Sigmoid colon (tissue), 7 donors: ENCODE measurements around the gene ERMARD. TPM values are rescaled to one million over a fixed set of nuclear protein-coding genes. Genes with fewer than 3 reads are reported as not detected.

Experiments
- DNase-seq: peaks from one replicate; pipeline ENCODE4 v3.0.0-alpha.2; 2019
- H3K27ac ChIP-seq, 4 donors: fragments of 200-600 bp; sonication (generic); one replicate each; pipeline ENCODE4 v1.5.1; 2016 to 2019; ENCODE audit warnings: mild to moderate bottlenecking in 1 of 4
- H3K27me3 ChIP-seq, 3 donors: fragments of 200-600 bp; sonication (generic); one replicate each; pipeline ENCODE4 v1.5.1; 2019; ENCODE audit warnings: mild to moderate bottlenecking in 1 of 3
- H3K36me3 ChIP-seq, 4 donors: fragments of 200-600 bp; sonication (generic); one replicate each; pipeline ENCODE4 v1.5.1; 2016 to 2019
- H3K4me1 ChIP-seq, 4 donors: fragments of 200-600 bp; sonication (generic); one replicate each; pipeline ENCODE4 v1.5.1; 2017 to 2019
- H3K4me3 ChIP-seq, 4 donors: fragments of 200-600 bp; sonication (generic); one replicate each; pipeline ENCODE4 v1.5.1; 2017 to 2019; ENCODE audit warnings: mild to moderate bottlenecking in 2 of 4, moderate library complexity in 1 of 4
- H3K9me3 ChIP-seq, 4 donors: fragments of 200-600 bp in 3 of 4; sonication (generic) in 3 of 4; one replicate each; pipeline versions ENCODE4 v1.5.1 to v1.6.1; 2013 to 2019
- EP300 ChIP-seq, 4 donors: sonication (generic); formaldehyde crosslinking; IDR thresholded peaks; one replicate each; pipeline ENCODE4 v1.6.1; 2017; ENCODE audit warnings: antibody characterized with exemption in 4 of 4
- POLR2A ChIP-seq, 2 donors: fragments of 450-650 bp; IDR thresholded peaks; one replicate each; pipeline ENCODE4 v1.6.1; 2016; ENCODE audit warnings: antibody characterized with exemption in 2 of 2, mild to moderate bottlenecking in 2 of 2, moderate library complexity in 2 of 2
- POLR2AphosphoS5 ChIP-seq, 4 donors: sonication (generic); formaldehyde crosslinking; IDR thresholded peaks; one replicate each; pipeline ENCODE4 v1.6.1; 2017; ENCODE audit warnings: antibody characterized with exemption in 4 of 4
- WGBS, 2 donors: extraction: QIAGEN DNeasy Blood & Tissue Kit; methylation state at CpG; one replicate each; pipeline ENCODE4 v1.1.7; 2013; 5-methylcytosine and 5-hydroxymethylcytosine counted together
- intact Hi-C: fragments of 100-400 bp; cut with DNase I; formaldehyde crosslinking; loops from one replicate; pipeline ENCODE4 v1.15.1; 2023
- polyA plus RNA-seq, 3 donors: library from polyadenylated mRNA; stranded (reverse); fragments of 200-250 nt; gene quantifications; one replicate each; pipeline ENCODE4 v1.2.3, GENCODE V29; 2013
- total RNA-seq, 4 donors: library from RNA; depleted of rRNA; stranded (reverse); fragments of >200 nt; gene quantifications; one replicate each; pipeline ENCODE4 v1.1.0, GENCODE V29; 2016
- TF ChIP-seq, protein P1 (sequence below), 4 experiments: fragments of 450-650 bp in 3 of 4; fragments of 200-600 bp in 1 of 4; IDR thresholded peaks; one replicate each; pipeline ENCODE4 v1.5.1; 2016 to 2019; ENCODE audit warnings: antibody characterized with exemption in 4 of 4, mild to moderate bottlenecking in 3 of 4, moderate library complexity in 2 of 4
- donor health status: healthy with polysubstance abuse.
- donor health status: Bipolar disorder and iron deficiency.
- donor health status: healthy.

ERMARD gene
- total and polyA plus RNA-seq, 7 donors, result 9.0 to 32.4 (median 18.2) TPM

DNA sequence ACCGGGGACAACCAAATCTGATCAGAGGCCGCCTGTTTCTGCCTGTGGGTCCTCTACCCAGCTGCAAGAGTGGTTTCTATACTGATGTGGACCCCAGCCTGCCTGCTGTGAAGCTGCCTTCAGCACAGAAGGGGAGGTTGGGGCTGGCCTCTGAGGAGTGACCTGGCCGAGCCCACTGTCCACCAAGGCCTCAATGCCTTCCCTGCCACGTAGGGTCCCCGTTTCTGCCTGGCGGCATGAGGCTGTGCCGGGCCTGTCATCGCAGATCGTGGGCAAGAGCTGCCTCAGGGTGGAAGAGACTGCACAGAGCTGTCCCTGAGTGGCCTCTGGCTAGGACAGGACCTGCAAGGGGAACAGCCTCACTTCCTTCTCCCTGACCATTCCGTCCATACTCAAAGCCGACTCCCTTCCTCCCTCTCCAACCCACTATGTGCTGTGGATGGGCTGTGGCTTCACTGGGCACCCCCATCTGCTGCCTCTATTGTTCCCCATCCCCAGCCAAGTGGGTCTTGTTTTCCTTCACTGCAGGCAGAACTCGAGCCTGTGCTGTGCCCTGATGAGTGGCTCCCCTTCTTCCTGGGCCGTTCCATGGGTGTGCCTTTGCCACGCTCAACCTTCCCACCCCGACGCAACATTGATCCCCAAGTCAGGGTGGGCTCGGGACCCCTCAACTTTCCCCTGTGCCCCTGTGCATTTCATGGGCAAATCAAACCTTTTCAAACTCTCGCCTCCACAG lies 60.3 kb downstream of the ERMARD start:
- Histone ChIP-seq H3K4me3 (no peak overlapping the region), H3K27ac (no peak overlapping the region), H3K36me3 (no peaks in the 10 kb centered on the region), H3K27me3 (no peaks in the 10 kb centered on the region), H3K4me1 (no peaks in the 10 kb centered on the region), H3K9me3 (peaks cover 0 to 3% (median 0%) of the 10 kb centered on the region in 4 donors)
- no peak for TF ChIP-seq POLR2AphosphoS5 (IDR thresholded peaks at IDR 0.05)
- no peak for TF ChIP-seq EP300 (IDR thresholded peaks at IDR 0.05)
- TF ChIP-seq POLR2A (IDR thresholded peaks at IDR 0.05), result no peak
- TF ChIP-seq, protein P1, sequence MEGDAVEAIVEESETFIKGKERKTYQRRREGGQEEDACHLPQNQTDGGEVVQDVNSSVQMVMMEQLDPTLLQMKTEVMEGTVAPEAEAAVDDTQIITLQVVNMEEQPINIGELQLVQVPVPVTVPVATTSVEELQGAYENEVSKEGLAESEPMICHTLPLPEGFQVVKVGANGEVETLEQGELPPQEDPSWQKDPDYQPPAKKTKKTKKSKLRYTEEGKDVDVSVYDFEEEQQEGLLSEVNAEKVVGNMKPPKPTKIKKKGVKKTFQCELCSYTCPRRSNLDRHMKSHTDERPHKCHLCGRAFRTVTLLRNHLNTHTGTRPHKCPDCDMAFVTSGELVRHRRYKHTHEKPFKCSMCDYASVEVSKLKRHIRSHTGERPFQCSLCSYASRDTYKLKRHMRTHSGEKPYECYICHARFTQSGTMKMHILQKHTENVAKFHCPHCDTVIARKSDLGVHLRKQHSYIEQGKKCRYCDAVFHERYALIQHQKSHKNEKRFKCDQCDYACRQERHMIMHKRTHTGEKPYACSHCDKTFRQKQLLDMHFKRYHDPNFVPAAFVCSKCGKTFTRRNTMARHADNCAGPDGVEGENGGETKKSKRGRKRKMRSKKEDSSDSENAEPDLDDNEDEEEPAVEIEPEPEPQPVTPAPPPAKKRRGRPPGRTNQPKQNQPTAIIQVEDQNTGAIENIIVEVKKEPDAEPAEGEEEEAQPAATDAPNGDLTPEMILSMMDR (IDR thresholded peaks at IDR 0.05), result no peak
- DNase-seq, result no peak
- 88 to 89% methylated on average over 18 of the region's 18 CpGs for WGBS, 2 donors
- intact Hi-C loops, result no loop called here

DNA sequence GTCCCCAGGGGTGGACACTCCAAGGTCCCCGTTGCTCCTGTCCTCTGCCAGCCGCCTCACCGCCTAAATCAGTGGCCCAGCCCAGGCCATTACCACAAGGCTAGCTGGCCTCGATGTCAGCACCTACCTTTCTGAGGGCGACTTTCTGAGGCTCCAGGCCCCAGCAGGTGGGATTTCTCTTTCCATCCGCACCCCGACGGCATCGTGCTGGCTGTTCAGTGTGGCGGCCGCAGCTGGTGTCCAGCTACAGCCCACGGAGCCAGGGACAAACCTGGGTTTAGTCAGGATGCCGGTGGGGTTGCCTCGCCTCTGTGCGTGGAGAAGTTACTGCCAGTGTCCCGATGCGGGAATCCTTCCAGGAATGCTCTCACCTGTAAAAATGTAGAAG lies 60.8 kb downstream of the ERMARD start:
- H3K4me3 ChIP-seq, result no peak overlapping the region
- H3K27ac ChIP-seq, result no peak overlapping the region
- TF ChIP-seq POLR2AphosphoS5 (IDR thresholded peaks at IDR 0.05), result no peak
- TF ChIP-seq POLR2A (IDR thresholded peaks at IDR 0.05), result no peak
- TF ChIP-seq, protein P1 (IDR thresholded peaks at IDR 0.05), result no peak
- TF ChIP-seq EP300 (IDR thresholded peaks at IDR 0.05), result no peak
- no peak for DNase-seq
- no peaks in the 10 kb centered on the region for H3K36me3 ChIP-seq
- intact Hi-C loops, result no loop called here
- peaks cover 0 to 3% (median 0%) of the 10 kb centered on the region in 4 donors for H3K9me3 ChIP-seq
- H3K4me1 ChIP-seq, result no peaks in the 10 kb centered on the region
- no peaks in the 10 kb centered on the region for H3K27me3 ChIP-seq
- whole genome bisulfite sequencing, 2 donors, result 93% methylated on average over 17 of the region's 17 CpGs

DNA sequence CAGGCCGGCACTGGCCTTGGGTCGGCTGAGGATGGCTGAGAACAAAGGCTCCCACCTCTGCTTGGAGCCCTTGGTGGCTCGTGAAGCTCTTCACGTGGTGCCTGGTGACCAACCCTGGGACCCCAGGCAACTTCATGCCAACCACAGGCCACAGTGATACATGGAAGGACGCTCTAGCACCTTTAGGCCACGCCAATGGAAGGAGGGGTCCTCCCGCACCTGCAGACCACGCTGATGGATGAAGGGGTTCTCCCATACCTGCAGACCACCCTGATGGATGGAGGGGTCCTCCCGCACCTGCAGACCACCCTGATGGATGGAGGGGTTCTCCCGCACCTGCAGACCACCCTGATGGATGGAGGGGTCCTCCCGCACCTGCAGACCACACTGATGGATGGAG lies 62.5 kb downstream of the ERMARD start:
- no peak overlapping the region for H3K27ac ChIP-seq
- no peaks in the 10 kb centered on the region for H3K27me3 ChIP-seq
- no peak for TF ChIP-seq POLR2A (IDR thresholded peaks at IDR 0.05)
- TF ChIP-seq, protein P1 (IDR thresholded peaks at IDR 0.05), result no peak
- no peak for TF ChIP-seq POLR2AphosphoS5 (IDR thresholded peaks at IDR 0.05)
- no peak for TF ChIP-seq EP300 (IDR thresholded peaks at IDR 0.05)
- no peak for DNase-seq
- H3K4me3 ChIP-seq, result no peak overlapping the region
- no peaks in the 10 kb centered on the region for H3K4me1 ChIP-seq
- WGBS, 2 donors, result 94 to 95% methylated on average over 11 of the region's 11 CpGs
- H3K36me3 ChIP-seq, result no peaks in the 10 kb centered on the region
- intact Hi-C loops, result no loop called here
- H3K9me3 ChIP-seq, result peaks cover 0 to 3% (median 0%) of the 10 kb centered on the region in 4 donors

DNA sequence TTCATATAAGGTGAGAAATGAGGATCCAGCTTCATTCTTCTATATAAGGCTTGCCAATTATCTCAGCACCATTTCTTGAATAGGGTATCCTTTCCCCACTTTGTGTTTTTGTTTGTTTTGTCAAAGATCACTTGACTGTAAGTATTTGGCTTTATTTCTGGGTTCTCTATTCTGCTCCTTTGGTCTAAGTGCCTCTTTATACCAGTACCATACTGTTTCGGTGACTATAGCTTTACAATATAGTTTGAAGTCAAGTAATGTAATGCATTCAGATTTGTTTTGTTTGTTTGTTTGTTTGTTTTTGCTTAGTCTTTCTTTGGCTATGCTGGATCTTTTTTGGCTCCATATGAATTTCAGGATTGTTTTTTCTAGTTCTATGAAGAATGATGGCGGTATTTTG lies 64.6 kb downstream of the ERMARD start:
- intact Hi-C loops, result no loop called here
- H3K27me3 ChIP-seq, result no peaks in the 10 kb centered on the region
- WGBS, 2 donors, result 88 to 95% methylated on average over 2 of the region's 2 CpGs
- no peak for DNase-seq
- no peak overlapping the region for H3K27ac ChIP-seq
- H3K4me1 ChIP-seq, result no peaks in the 10 kb centered on the region
- TF ChIP-seq POLR2A (IDR thresholded peaks at IDR 0.05), result no peak
- TF ChIP-seq, protein P1 (IDR thresholded peaks at IDR 0.05), result no peak
- TF ChIP-seq EP300 (IDR thresholded peaks at IDR 0.05), result no peak
- no peak for TF ChIP-seq POLR2AphosphoS5 (IDR thresholded peaks at IDR 0.05)
- no peaks in the 10 kb centered on the region for H3K36me3 ChIP-seq
- peaks cover 0 to 3% (median 0%) of the 10 kb centered on the region in 4 donors for H3K9me3 ChIP-seq
- no peak overlapping the region for H3K4me3 ChIP-seq
